ENCODE data around the gene ZNF195. TPM values are rescaled to one million over a fixed set of nuclear protein-coding genes. Genes with fewer than 3 reads are reported as not detected.

The ZNF195 gene
- total RNA-seq, 4 donors from 2014 or later: 21.1 to 31.8 (median 26.7) TPM

GRCh38 chr11:3346587-3346986 is 32.4 kb downstream of the ZNF195 start:
- Histone ChIP-seq H3K36me3 (no peaks in the 10 kb centered on the region), H3K9me3 (no peaks in the 10 kb centered on the region), H3K4me1 (no peaks in the 10 kb centered on the region), H3K27ac (no peak overlapping the region), H3K27me3 (no peaks in the 10 kb centered on the region), H3K4me3 (replicated peaks in 1 of 3) (no peak overlapping the region)
- intact Hi-C loops (cut with DNase I): loop anchor here (10.0 kb wide), 1 partner anchor 58 kb away; no protein-coding TSS in a partner anchor
- 91 to 93% methylated on average over 9 of the region's 9 CpGs for WGBS, 2 donors
- TF ChIP-seq POLR2A (IDR thresholded peaks at IDR 0.05) (no peak), CTCF (IDR thresholded peaks at IDR 0.05) (no peak)
- no peak for DNase-seq

- no peak for DNase-seq
- Histone ChIP-seq H3K4me1 (no peaks in the 10 kb centered on the region), H3K9me3 (no peaks in the 10 kb centered on the region), H3K27me3 (no peaks in the 10 kb centered on the region), H3K4me3 (replicated peaks in 1 of 3) (no peak overlapping the region), H3K36me3 (no peaks in the 10 kb centered on the region), H3K27ac (no peak overlapping the region)
- WGBS, 2 donors: 80 to 90% methylated on average over 10 of the region's 10 CpGs
- intact Hi-C loops (cut with DNase I): loop anchor here (10.0 kb wide), 1 partner anchor 59 kb away; no protein-coding TSS in a partner anchor
- no peak for TF ChIP-seq CTCF (IDR thresholded peaks at IDR 0.05)
- no peak for TF ChIP-seq POLR2A (IDR thresholded peaks at IDR 0.05)
Measured at GRCh38 chr11:3345736-3346135, 33.2 kb downstream of the ZNF195 start.

GRCh38 chr11:3344327-3345174 is 34.4 kb downstream of the ZNF195 start:
- Histone ChIP-seq H3K4me1 (no peaks in the 10 kb centered on the region), H3K9me3 (no peaks in the 10 kb centered on the region), H3K27ac (no peak overlapping the region), H3K4me3 (replicated peaks in 1 of 3) (no peak overlapping the region), H3K36me3 (no peaks in the 10 kb centered on the region), H3K27me3 (no peaks in the 10 kb centered on the region)
- intact Hi-C loops (cut with DNase I): loop anchor here (10.0 kb wide), 1 partner anchor 60 kb away; no protein-coding TSS in a partner anchor
- TF ChIP-seq CTCF (IDR thresholded peaks at IDR 0.05): no peak
- TF ChIP-seq POLR2A (IDR thresholded peaks at IDR 0.05): no peak
- 71 to 89% methylated on average over 6 of the region's 6 CpGs for WGBS, 2 donors
- no peak for DNase-seq

- no peak for DNase-seq
- H3K4me1 ChIP-seq: no peaks in the 10 kb centered on the region
- 75 to 80% methylated on average over 2 of the region's 2 CpGs for WGBS, 2 donors
- H3K9me3 ChIP-seq: no peaks in the 10 kb centered on the region
- intact Hi-C loops (cut with DNase I): loop anchor here (10.0 kb wide), 1 partner anchor 62 kb away; no protein-coding TSS in a partner anchor
- H3K36me3 ChIP-seq: no peaks in the 10 kb centered on the region
- H3K27me3 ChIP-seq: no peaks in the 10 kb centered on the region
- H3K4me3 ChIP-seq (replicated peaks in 1 of 3): no peak overlapping the region
- H3K27ac ChIP-seq: no peak overlapping the region
- TF ChIP-seq CTCF (IDR thresholded peaks at IDR 0.05) (no peak), POLR2A (IDR thresholded peaks at IDR 0.05) (no peak)
Measured at GRCh38 chr11:3342709-3343108, 36.2 kb downstream of the ZNF195 start.

GRCh38 chr11:3341298-3341697 is 37.6 kb downstream of the ZNF195 start:
- Histone ChIP-seq H3K27me3 (no peaks in the 10 kb centered on the region), H3K27ac (no peak overlapping the region), H3K4me1 (no peaks in the 10 kb centered on the region), H3K9me3 (no peaks in the 10 kb centered on the region), H3K4me3 (replicated peaks in 1 of 3) (no peak overlapping the region), H3K36me3 (no peaks in the 10 kb centered on the region)
- intact Hi-C loops (cut with DNase I): loop anchor here (10.0 kb wide), 1 partner anchor 64 kb away; no protein-coding TSS in a partner anchor
- WGBS, 2 donors: 29% methylated on average over 10 of the region's 10 CpGs
- DNase-seq: peak; percentile 62 to 72
- TF ChIP-seq CTCF (IDR thresholded peaks at IDR 0.05) (peak in 5 of 6 experiments; percentile 55 to 64 (median 60)), POLR2A (IDR thresholded peaks at IDR 0.05) (no peak)

All from thyroid gland (tissue), 4 donors.